T1000 (cell line): ENCODE data around the gene XIRP2.
"Not testable (repeated sequence)": the region's sequence is repeated elsewhere in the genome, so short reads cannot be mapped to it uniquely, and the experiment has no call there.

Experiments
- DNase-seq: peaks from one replicate; lab custom pipeline; 2025; ENCODE audit warnings: mixed read lengths; lab: John Stamatoyannopoulos, UW

XIRP2 gene

GRCh38 chr2:167196461-167197252, 308.4 kb downstream of the XIRP2 start:
- no peak for DNase-seq

- DNase-seq, result no peak
Measured at GRCh38 chr2:167198009-167198408, 309.7 kb downstream of the XIRP2 start.

GRCh38 chr2:167198576-167198975, 310.3 kb downstream of the XIRP2 start:
- DNase-seq, result no peak

GRCh38 chr2:167200019-167200418, 311.7 kb downstream of the XIRP2 start:
- DNase-seq, result no peak

- no peak for DNase-seq
Measured at GRCh38 chr2:167209784-167210183, 321.5 kb downstream of the XIRP2 start.

GRCh38 chr2:167212014-167212648, 323.9 kb downstream of the XIRP2 start:
- no peak for DNase-seq

GRCh38 chr2:167215595-167215994, 327.3 kb downstream of the XIRP2 start:
- DNase-seq, result no peak

GRCh38 chr2:167237478-167237877, 349.2 kb downstream of the XIRP2 start:
- no peak for DNase-seq

- DNase-seq, result no peak
Measured at GRCh38 chr2:167240671-167241070, 352.4 kb downstream of the XIRP2 start.

GRCh38 chr2:167249197-167249596, 360.9 kb downstream of the XIRP2 start:
- no peak for DNase-seq

GRCh38 chr2:167253025-167253424, 364.7 kb downstream of the XIRP2 start:
- no peak for DNase-seq

GRCh38 chr2:167254721-167255120, 366.4 kb downstream of the XIRP2 start:
- no peak for DNase-seq

- DNase-seq, result no peak
Measured at GRCh38 chr2:167258712-167259111, 370.4 kb downstream of the XIRP2 start.

GRCh38 chr2:167264380-167264779, 376.1 kb downstream of the XIRP2 start:
- no peak for DNase-seq

- no peak for DNase-seq
Measured at GRCh38 chr2:167265004-167265403, 376.7 kb downstream of the XIRP2 start.

- DNase-seq, result no peak
Measured at GRCh38 chr2:167265722-167266121, 377.4 kb downstream of the XIRP2 start.

- not testable (repeated sequence) for DNase-seq
Measured at GRCh38 chr2:167268245-167268644, 380.0 kb downstream of the XIRP2 start.

GRCh38 chr2:167271932-167272331, 383.7 kb downstream of the XIRP2 start:
- no peak for DNase-seq

GRCh38 chr2:167275046-167275445, 386.8 kb downstream of the XIRP2 start:
- DNase-seq, result no peak

GRCh38 chr2:167279810-167280209, 391.5 kb downstream of the XIRP2 start:
- DNase-seq, result no peak

GRCh38 chr2:167287212-167287611, 398.9 kb downstream of the XIRP2 start:
- DNase-seq, result no peak

GRCh38 chr2:167289651-167290410, 401.6 kb downstream of the XIRP2 start:
- no peak for DNase-seq
